ENCODE data around the gene CCDC9. TPM values are rescaled to one million over a fixed set of nuclear protein-coding genes. Genes with fewer than 3 reads are reported as not detected.

Gene CCDC9
- total RNA-seq, 1 donor from 2014 or later: 35.1 TPM

DNA sequence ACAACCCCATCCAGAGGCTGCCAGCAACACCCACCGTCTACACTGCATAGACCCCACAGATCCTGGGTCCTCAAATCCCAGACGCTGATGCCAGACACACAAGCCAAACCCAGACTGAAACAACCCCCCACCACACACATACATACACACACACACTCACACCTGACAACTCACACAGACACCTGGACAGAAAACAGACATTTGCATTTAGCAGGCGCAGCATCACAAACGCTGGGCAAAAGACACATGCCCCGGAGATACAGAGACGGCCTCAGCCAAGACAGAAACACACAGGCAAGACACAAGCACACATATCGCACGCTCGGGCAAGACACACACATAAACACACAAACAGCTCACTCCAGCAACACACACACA lies 26.7 kb upstream of the CCDC9 start:
- TF ChIP-seq, protein P1, sequence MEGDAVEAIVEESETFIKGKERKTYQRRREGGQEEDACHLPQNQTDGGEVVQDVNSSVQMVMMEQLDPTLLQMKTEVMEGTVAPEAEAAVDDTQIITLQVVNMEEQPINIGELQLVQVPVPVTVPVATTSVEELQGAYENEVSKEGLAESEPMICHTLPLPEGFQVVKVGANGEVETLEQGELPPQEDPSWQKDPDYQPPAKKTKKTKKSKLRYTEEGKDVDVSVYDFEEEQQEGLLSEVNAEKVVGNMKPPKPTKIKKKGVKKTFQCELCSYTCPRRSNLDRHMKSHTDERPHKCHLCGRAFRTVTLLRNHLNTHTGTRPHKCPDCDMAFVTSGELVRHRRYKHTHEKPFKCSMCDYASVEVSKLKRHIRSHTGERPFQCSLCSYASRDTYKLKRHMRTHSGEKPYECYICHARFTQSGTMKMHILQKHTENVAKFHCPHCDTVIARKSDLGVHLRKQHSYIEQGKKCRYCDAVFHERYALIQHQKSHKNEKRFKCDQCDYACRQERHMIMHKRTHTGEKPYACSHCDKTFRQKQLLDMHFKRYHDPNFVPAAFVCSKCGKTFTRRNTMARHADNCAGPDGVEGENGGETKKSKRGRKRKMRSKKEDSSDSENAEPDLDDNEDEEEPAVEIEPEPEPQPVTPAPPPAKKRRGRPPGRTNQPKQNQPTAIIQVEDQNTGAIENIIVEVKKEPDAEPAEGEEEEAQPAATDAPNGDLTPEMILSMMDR (IDR thresholded peaks at IDR 0.05): no peak
- H3K9me3 Mint-ChIP-seq (ENCODE audit: unreplicated experiment): no peaks in the 10 kb centered on the region
- no peak overlapping the region for H3K27ac Mint-ChIP-seq (ENCODE audit: unreplicated experiment)
- H3K36me3 Mint-ChIP-seq (ENCODE audit: unreplicated experiment): no peaks in the 10 kb centered on the region
- DNase-seq (ENCODE audit: extremely low spot score, unreplicated experiment): no peak
- H3K27me3 Mint-ChIP-seq (ENCODE audit: unreplicated experiment): no peaks in the 10 kb centered on the region
- H3K4me3 Mint-ChIP-seq (ENCODE audit: unreplicated experiment): no peak overlapping the region
- H3K4me1 Mint-ChIP-seq (ENCODE audit: unreplicated experiment): peaks cover 35% of the 10 kb centered on the region

- H3K4me3 Mint-ChIP-seq (ENCODE audit: unreplicated experiment): peak overlapping the region; percentile 55
- DNase-seq (ENCODE audit: extremely low spot score, unreplicated experiment): peak; percentile 92
- TF ChIP-seq, protein P1 (IDR thresholded peaks at IDR 0.05): peak; percentile 89
- H3K36me3 Mint-ChIP-seq (ENCODE audit: unreplicated experiment): no peaks in the 10 kb centered on the region
- peaks cover 34% of the 10 kb centered on the region for H3K4me1 Mint-ChIP-seq (ENCODE audit: unreplicated experiment)
- no peaks in the 10 kb centered on the region for H3K9me3 Mint-ChIP-seq (ENCODE audit: unreplicated experiment)
- no peaks in the 10 kb centered on the region for H3K27me3 Mint-ChIP-seq (ENCODE audit: unreplicated experiment)
- no peak overlapping the region for H3K27ac Mint-ChIP-seq (ENCODE audit: unreplicated experiment)
Observed at GRCh38 chr19:47230054-47230920, 26.0 kb upstream of the CCDC9 start.

GRCh38 chr19:47230921-47231214 lies 25.5 kb upstream of the CCDC9 start, which contains the start of gene BBC3:
BBC3 (minus strand) TSS chr19:47231199; CDS start chr19:47228431, 2,768 bp downstream.
- Mint-ChIP-seq H3K9me3 (ENCODE audit: unreplicated experiment) (no peaks in the 10 kb centered on the region), H3K4me1 (ENCODE audit: unreplicated experiment) (peaks cover 29% of the 10 kb centered on the region), H3K36me3 (ENCODE audit: unreplicated experiment) (no peaks in the 10 kb centered on the region), H3K27ac (ENCODE audit: unreplicated experiment) (peak within 1 kb of the TSS; percentile 93), H3K27me3 (ENCODE audit: unreplicated experiment) (no peaks in the 10 kb centered on the region), H3K4me3 (ENCODE audit: unreplicated experiment) (peak within 1 kb of the TSS; percentile 67)
- TF ChIP-seq, protein P1 (IDR thresholded peaks at IDR 0.05): no peak
- DNase-seq (ENCODE audit: extremely low spot score, unreplicated experiment): no peak

DNA sequence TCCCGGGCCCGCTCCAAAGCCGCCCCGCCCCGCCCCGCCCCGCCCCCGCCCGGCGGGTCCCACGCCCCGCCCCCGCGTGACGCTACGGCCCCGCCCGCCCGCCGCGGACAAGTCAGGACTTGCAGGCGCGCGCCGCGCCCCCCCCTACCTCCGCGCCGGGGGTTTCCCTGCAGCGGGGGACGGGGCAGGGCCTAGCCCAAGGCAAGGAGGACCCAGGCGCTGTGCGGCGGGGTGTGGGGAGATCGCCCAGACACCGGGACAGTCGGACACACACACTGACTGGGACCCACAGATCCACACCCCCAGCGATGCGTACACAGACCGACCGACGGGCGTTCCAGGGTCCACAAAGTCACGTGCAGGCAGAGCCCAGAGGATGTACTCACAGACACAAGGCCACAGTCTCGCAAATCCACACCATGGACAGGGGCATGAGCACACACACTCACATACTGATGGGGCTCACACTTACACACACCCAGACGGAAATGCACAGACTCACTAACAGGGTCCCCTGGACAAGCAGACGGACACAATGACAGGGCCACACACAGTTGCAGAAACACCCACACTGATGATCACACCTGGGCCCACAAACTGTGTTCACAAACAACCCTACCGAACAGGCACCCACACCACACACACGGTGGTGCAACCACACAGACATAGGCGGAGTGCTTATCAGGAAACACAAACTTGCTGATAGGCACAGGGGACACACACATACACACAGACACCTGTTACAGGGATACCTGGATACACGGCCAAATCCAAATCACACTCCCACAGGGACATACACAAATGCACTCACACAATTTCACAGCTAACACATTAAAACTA lies 24.9 kb upstream of the CCDC9 start:
- Mint-ChIP-seq H3K4me3 (ENCODE audit: unreplicated experiment) (peak overlapping the region; percentile 67), H3K27me3 (ENCODE audit: unreplicated experiment) (no peaks in the 10 kb centered on the region), H3K27ac (ENCODE audit: unreplicated experiment) (peak overlapping the region; percentile 93), H3K4me1 (ENCODE audit: unreplicated experiment) (peaks cover 29% of the 10 kb centered on the region), H3K36me3 (ENCODE audit: unreplicated experiment) (no peaks in the 10 kb centered on the region), H3K9me3 (ENCODE audit: unreplicated experiment) (no peaks in the 10 kb centered on the region)
- TF ChIP-seq, protein P1 (IDR thresholded peaks at IDR 0.05): no peak
- peak; percentile 96 for DNase-seq (ENCODE audit: extremely low spot score, unreplicated experiment)

Measured in osteocyte (in vitro differentiated cells).